ENCODE results near the gene SLC26A8. TPM values are rescaled to one million over a fixed set of nuclear protein-coding genes. Genes with fewer than 3 reads are reported as not detected.

The SLC26A8 gene
- total RNA-seq, 3 donors from 2014 or later, result 0.29 to 0.48 TPM; not detected in 1

- intact Hi-C loops (cut with DNase I; ENCODE audit: low total_unique reads), result no loop called here
- H3K4me3 ChIP-seq, result no peak overlapping the region
- peaks cover 5 to 9% of the 10 kb centered on the region in 2 donors for H3K9me3 ChIP-seq
- H3K36me3 ChIP-seq, result no peaks in the 10 kb centered on the region
- no peaks in the 10 kb centered on the region for H3K27me3 ChIP-seq
- no peaks in the 10 kb centered on the region for H3K4me1 ChIP-seq
- H3K27ac ChIP-seq, result no peak overlapping the region
- DNase-seq (ENCODE audit: low spot score in 2 of 2), result no peak
- TF ChIP-seq, protein P1, sequence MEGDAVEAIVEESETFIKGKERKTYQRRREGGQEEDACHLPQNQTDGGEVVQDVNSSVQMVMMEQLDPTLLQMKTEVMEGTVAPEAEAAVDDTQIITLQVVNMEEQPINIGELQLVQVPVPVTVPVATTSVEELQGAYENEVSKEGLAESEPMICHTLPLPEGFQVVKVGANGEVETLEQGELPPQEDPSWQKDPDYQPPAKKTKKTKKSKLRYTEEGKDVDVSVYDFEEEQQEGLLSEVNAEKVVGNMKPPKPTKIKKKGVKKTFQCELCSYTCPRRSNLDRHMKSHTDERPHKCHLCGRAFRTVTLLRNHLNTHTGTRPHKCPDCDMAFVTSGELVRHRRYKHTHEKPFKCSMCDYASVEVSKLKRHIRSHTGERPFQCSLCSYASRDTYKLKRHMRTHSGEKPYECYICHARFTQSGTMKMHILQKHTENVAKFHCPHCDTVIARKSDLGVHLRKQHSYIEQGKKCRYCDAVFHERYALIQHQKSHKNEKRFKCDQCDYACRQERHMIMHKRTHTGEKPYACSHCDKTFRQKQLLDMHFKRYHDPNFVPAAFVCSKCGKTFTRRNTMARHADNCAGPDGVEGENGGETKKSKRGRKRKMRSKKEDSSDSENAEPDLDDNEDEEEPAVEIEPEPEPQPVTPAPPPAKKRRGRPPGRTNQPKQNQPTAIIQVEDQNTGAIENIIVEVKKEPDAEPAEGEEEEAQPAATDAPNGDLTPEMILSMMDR (IDR thresholded peaks at IDR 0.05), result no peak
- TF ChIP-seq POLR2A (IDR thresholded peaks at IDR 0.05) (no peak), POLR2AphosphoS5 (IDR thresholded peaks at IDR 0.05) (no peak)
Observed at GRCh38 chr6:35905141-35905785, 119.2 kb downstream of the SLC26A8 start.

DNA sequence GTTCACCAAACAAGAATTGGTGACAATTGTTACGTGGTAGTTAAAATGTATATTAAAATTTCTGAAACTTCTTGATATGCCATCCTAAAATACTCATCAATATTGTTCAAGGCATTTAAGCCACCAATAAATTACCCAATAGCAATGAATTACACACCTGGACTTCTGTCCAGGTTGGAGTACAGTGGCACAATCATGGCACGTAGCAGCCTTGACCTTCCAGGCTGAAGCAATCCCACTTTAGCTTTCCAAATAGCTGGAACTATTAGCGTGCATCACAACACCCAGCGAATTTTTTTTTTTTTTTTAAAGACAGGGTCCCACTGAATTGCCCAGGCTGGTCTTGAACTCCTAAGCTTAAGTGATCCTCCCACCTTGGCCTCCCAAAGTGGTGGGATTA, 120.8 kb downstream of the SLC26A8 start:
- H3K36me3 ChIP-seq, result no peaks in the 10 kb centered on the region
- no peak for DNase-seq (ENCODE audit: low spot score in 2 of 2)
- no peak overlapping the region for H3K27ac ChIP-seq
- H3K9me3 ChIP-seq, result peaks cover under 1 to 4% of the 10 kb centered on the region in 2 donors
- intact Hi-C loops (cut with DNase I; ENCODE audit: low total_unique reads), result no loop called here
- no peaks in the 10 kb centered on the region for H3K4me1 ChIP-seq
- H3K27me3 ChIP-seq, result no peaks in the 10 kb centered on the region
- no peak overlapping the region for H3K4me3 ChIP-seq
- TF ChIP-seq POLR2A (IDR thresholded peaks at IDR 0.05) (no peak), POLR2AphosphoS5 (IDR thresholded peaks at IDR 0.05) (no peak)
- TF ChIP-seq, protein P1 (IDR thresholded peaks at IDR 0.05), result no peak

GRCh38 chr6:35900448-35900847, 124.0 kb downstream of the SLC26A8 start:
- no peak overlapping the region for H3K4me3 ChIP-seq
- TF ChIP-seq, protein P1 (IDR thresholded peaks at IDR 0.05), result no peak
- no peak for TF ChIP-seq POLR2AphosphoS5 (IDR thresholded peaks at IDR 0.05)
- no peak for TF ChIP-seq POLR2A (IDR thresholded peaks at IDR 0.05)
- no peaks in the 10 kb centered on the region for H3K4me1 ChIP-seq
- no peaks in the 10 kb centered on the region for H3K27me3 ChIP-seq
- DNase-seq (ENCODE audit: low spot score in 2 of 2), result no peak
- intact Hi-C loops (cut with DNase I; ENCODE audit: low total_unique reads), result no loop called here
- no peaks in the 10 kb centered on the region for H3K9me3 ChIP-seq
- no peak overlapping the region for H3K27ac ChIP-seq
- H3K36me3 ChIP-seq, result no peaks in the 10 kb centered on the region

DNA sequence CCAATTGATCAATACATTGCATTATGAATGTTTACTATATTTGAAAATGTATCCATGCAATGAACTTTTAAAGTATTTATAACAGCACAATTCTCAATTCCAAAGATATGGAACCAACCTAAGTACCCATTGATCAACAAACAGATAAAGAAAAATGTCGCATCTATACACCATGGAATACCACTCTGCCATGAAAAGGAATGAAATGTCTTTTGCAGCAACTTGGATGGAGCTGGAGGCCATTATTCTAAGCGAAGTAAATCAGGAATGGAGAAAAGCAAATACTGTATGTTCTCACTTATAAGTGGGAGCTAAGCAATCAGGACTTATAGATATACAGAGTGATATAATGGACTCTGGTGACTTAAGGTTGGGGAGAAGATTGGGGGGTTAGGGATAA, 126.4 kb downstream of the SLC26A8 start:
- no peaks in the 10 kb centered on the region for H3K9me3 ChIP-seq
- TF ChIP-seq, protein P1 (IDR thresholded peaks at IDR 0.05), result no peak
- TF ChIP-seq POLR2A (IDR thresholded peaks at IDR 0.05), result no peak
- TF ChIP-seq POLR2AphosphoS5 (IDR thresholded peaks at IDR 0.05), result no peak
- no peaks in the 10 kb centered on the region for H3K4me1 ChIP-seq
- no peak overlapping the region for H3K27ac ChIP-seq
- H3K27me3 ChIP-seq, result no peaks in the 10 kb centered on the region
- no peak for DNase-seq (ENCODE audit: low spot score in 2 of 2)
- intact Hi-C loops (cut with DNase I; ENCODE audit: low total_unique reads), result no loop called here
- H3K36me3 ChIP-seq, result no peaks in the 10 kb centered on the region
- no peak overlapping the region for H3K4me3 ChIP-seq

- intact Hi-C loops (cut with DNase I; ENCODE audit: low total_unique reads), result no loop called here
- Histone ChIP-seq H3K4me1 (no peaks in the 10 kb centered on the region), H3K36me3 (no peaks in the 10 kb centered on the region), H3K4me3 (no peak overlapping the region), H3K27ac (no peak overlapping the region), H3K9me3 (no peaks in the 10 kb centered on the region), H3K27me3 (no peaks in the 10 kb centered on the region)
- TF ChIP-seq POLR2AphosphoS5 (IDR thresholded peaks at IDR 0.05) (no peak), POLR2A (IDR thresholded peaks at IDR 0.05) (no peak)
- TF ChIP-seq, protein P1 (IDR thresholded peaks at IDR 0.05), result no peak
- DNase-seq (ENCODE audit: low spot score in 2 of 2), result no peak
Observed at GRCh38 chr6:35897486-35897885, 127.0 kb downstream of the SLC26A8 start.

Measured in breast epithelium (tissue), 4 donors.